WTC11 (cell line): ENCODE data around the gene SMOC2. TPM values are rescaled to one million over a fixed set of nuclear protein-coding genes. Genes with fewer than 3 reads are reported as not detected.
A peak's percentile ranks its signal among the peaks of the same experiment; 100 is the strongest.

Experiments
- ATAC-seq: fragments of 200-7000 bp; cut with Tn5 transposase; 2 replicates; pipeline ENCODE4 v1.10.0; 2021; ENCODE audit warnings: mild to moderate bottlenecking, moderate library complexity
- CTCF ChIA-PET: fragments of 300-600 bp; sonication (Branson Sonifier 250); formaldehyde crosslinking; loops from one replicate; lab custom pipeline; 2021; ENCODE audit warnings: antibody characterized with exemption; lab: Charles Lee
- POLR2A ChIA-PET: fragments of 350-600 bp; sonication (Branson Sonifier 250); formaldehyde crosslinking; loops from one replicate; lab custom pipeline; 2021; ENCODE audit warnings: antibody characterized with exemption; lab: Charles Lee
- DNase-seq: peaks from one replicate; pipeline ENCODE4 v3.0.0; 2021; ENCODE audit warnings: low spot score
- H3K27ac Mint-ChIP-seq: 2 replicates; pipeline ENCODE4 v1.8.0; 2021; ENCODE audit warnings: mixed read lengths
- H3K27me3 Mint-ChIP-seq: 2 replicates; pipeline ENCODE4 v1.8.0; 2021; ENCODE audit warnings: low read depth, mild to moderate bottlenecking, moderate library complexity, mixed read lengths
- H3K36me3 Mint-ChIP-seq: 2 replicates; pipeline ENCODE4 v1.8.0; 2021; ENCODE audit warnings: mixed read lengths
- H3K4me1 Mint-ChIP-seq: 2 replicates; pipeline ENCODE4 v1.8.0; 2022; ENCODE audit warnings: mixed read lengths
- H3K4me3 Mint-ChIP-seq: 2 replicates; pipeline ENCODE4 v1.8.0; 2021; ENCODE audit warnings: mild to moderate bottlenecking, moderate library complexity, mixed read lengths
- H3K9me3 Mint-ChIP-seq: 2 replicates; pipeline ENCODE4 v1.8.0; 2021; ENCODE audit warnings: mixed read lengths
- CREB1 ChIP-seq: sonication (generic); formaldehyde crosslinking; IDR thresholded peaks from 2 replicates; pipeline ENCODE4 v1.8.0; 2023; ENCODE audit warnings: mild to moderate bottlenecking, missing genetic modification reagents
- CREM ChIP-seq: sonication (generic); formaldehyde crosslinking; IDR thresholded peaks from 2 replicates; pipeline ENCODE4 v1.8.1; 2022; ENCODE audit warnings: mild to moderate bottlenecking, missing genetic modification reagents, moderate library complexity
- FOXJ3 ChIP-seq: sonication (generic); formaldehyde crosslinking; IDR thresholded peaks from 2 replicates; pipeline ENCODE4 v1.9.0; 2021; ENCODE audit warnings: missing genetic modification reagents, mild to moderate bottlenecking, borderline replicate concordance
- KAT7 ChIP-seq: sonication (generic); formaldehyde crosslinking; IDR thresholded peaks from 2 replicates; pipeline ENCODE4 v1.8.1; 2023; ENCODE audit warnings: missing genetic modification reagents, mild to moderate bottlenecking, borderline replicate concordance
- MYBL2 ChIP-seq: sonication (generic); formaldehyde crosslinking; IDR thresholded peaks from 2 replicates; pipeline ENCODE4 v1.8.1; 2023; ENCODE audit warnings: mild to moderate bottlenecking, moderate library complexity, missing genetic modification reagents
- NR3C1 ChIP-seq: sonication (generic); formaldehyde crosslinking; conservative IDR thresholded peaks from 2 replicates; pipeline ENCODE4 v1.8.1; 2023; ENCODE audit warnings: low read depth, mild to moderate bottlenecking, missing genetic modification reagents
- RELA ChIP-seq: sonication (generic); formaldehyde crosslinking; IDR thresholded peaks from 2 replicates; pipeline ENCODE4 v1.8.1; 2022; ENCODE audit warnings: missing genetic modification reagents, mild to moderate bottlenecking, borderline replicate concordance
- TEAD1 ChIP-seq: sonication (generic); formaldehyde crosslinking; IDR thresholded peaks from 2 replicates; pipeline ENCODE4 v1.8.0; 2022; ENCODE audit warnings: mild to moderate bottlenecking, missing genetic modification reagents
- TEAD4 ChIP-seq: sonication (generic); formaldehyde crosslinking; IDR thresholded peaks from 2 replicates; pipeline ENCODE4 v1.8.0; 2022; ENCODE audit warnings: mild to moderate bottlenecking, missing genetic modification reagents
- ZNF232 ChIP-seq: sonication (generic); formaldehyde crosslinking; IDR thresholded peaks from 2 replicates; pipeline ENCODE4 v1.8.0; 2022; ENCODE audit warnings: mild to moderate bottlenecking, missing genetic modification reagents
- ZNF263 ChIP-seq: sonication (generic); formaldehyde crosslinking; IDR thresholded peaks from 2 replicates; pipeline ENCODE4 v1.8.1; 2022; ENCODE audit warnings: low read depth, mild to moderate bottlenecking, moderate library complexity, missing genetic modification reagents
- total RNA-seq: library from RNA; stranded (reverse); gene quantifications from 3 replicates; pipeline ENCODE4 v1.2.3, GENCODE V29; 2021
- TF ChIP-seq, protein P1 (sequence below): sonication (generic); formaldehyde crosslinking; IDR thresholded peaks from 2 replicates; pipeline ENCODE4 v1.8.0; 2023; ENCODE audit warnings: missing genetic modification reagents
- TF ChIP-seq, protein P2 (sequence below): sonication (generic); formaldehyde crosslinking; IDR thresholded peaks from 2 replicates; pipeline ENCODE4 v1.8.0; 2022; ENCODE audit warnings: missing genetic modification reagents
- TF ChIP-seq, protein P3 (sequence below): fragments of 250-450 bp; sonication (Bioruptor Pico); IDR thresholded peaks from 2 replicates; pipeline ENCODE4 v1.9.0; 2021; ENCODE audit warnings: mild to moderate bottlenecking, borderline replicate concordance
- TF ChIP-seq, protein P4 (sequence below): fragments of 250-450 bp; sonication (Bioruptor Pico); conservative IDR thresholded peaks from 2 replicates; pipeline ENCODE4 v1.9.0; 2021; ENCODE audit warnings: mild to moderate bottlenecking
- TF ChIP-seq, protein P5 (sequence below): fragments of 200-600 bp; IDR thresholded peaks from 2 replicates; pipeline ENCODE4 v1.8.0; 2022; ENCODE audit warnings: antibody characterized with exemption
- TF ChIP-seq, protein P6 (sequence below): fragments of 250-450 bp; sonication (Bioruptor Pico); IDR thresholded peaks from 2 replicates; pipeline ENCODE4 v1.8.0; 2021; ENCODE audit warnings: mild to moderate bottlenecking
- TF ChIP-seq, protein P7 (sequence below): fragments of 250-450 bp; sonication (Bioruptor Pico); IDR thresholded peaks from 2 replicates; pipeline ENCODE4 v1.9.0; 2021; ENCODE audit warnings: moderate library complexity, mild to moderate bottlenecking, inconsistent platforms, borderline replicate concordance
- TF ChIP-seq, protein P8 (sequence below): sonication (generic); formaldehyde crosslinking; conservative IDR thresholded peaks from 2 replicates; pipeline ENCODE4 v1.8.1; 2022; ENCODE audit warnings: mild to moderate bottlenecking, missing genetic modification reagents

Gene SMOC2
- total RNA-seq, 1 experiment from 2014 or later, result 3.9 TPM

DNA sequence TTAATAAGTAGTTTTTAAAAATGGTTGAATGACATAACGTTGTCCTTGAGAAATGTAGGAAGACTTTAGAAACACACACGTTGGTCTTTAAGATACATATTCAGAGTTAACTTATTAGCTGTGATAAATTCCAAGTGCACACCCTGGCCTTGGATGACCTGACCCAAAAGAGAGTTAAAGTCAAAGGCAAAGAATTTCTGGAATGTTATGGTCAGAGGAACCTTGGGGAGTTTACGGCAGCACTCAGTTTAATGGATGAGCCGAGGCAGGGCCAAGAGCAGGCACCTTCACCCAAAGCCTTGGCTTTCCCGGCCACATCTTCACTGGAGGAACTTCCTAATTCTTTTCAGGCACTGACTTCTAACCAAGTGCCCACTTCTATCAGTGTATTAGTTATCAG lies 200.5 kb downstream of the SMOC2 start:
- CTCF ChIA-PET, result interaction anchor here (1.3 kb wide), 1 partner anchor 271 kb away, joined by 3 read pairs; no protein-coding TSS in a partner anchor
- peak overlapping the region; percentile 52; the same call in 1 of the 2 replicates for H3K27ac Mint-ChIP-seq
- TF ChIP-seq TEAD1 (CRISPR knock-in tag) (no peak), RELA (CRISPR knock-in tag) (no peak), FOXJ3 (CRISPR knock-in tag) (no peak), ZNF263 (CRISPR knock-in tag) (no peak), KAT7 (CRISPR knock-in tag) (no peak), CREB1 (no peak)
- TF ChIP-seq, protein P1, sequence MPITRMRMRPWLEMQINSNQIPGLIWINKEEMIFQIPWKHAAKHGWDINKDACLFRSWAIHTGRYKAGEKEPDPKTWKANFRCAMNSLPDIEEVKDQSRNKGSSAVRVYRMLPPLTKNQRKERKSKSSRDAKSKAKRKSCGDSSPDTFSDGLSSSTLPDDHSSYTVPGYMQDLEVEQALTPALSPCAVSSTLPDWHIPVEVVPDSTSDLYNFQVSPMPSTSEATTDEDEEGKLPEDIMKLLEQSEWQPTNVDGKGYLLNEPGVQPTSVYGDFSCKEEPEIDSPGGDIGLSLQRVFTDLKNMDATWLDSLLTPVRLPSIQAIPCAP, result no peak
- TF ChIP-seq, protein P2, sequence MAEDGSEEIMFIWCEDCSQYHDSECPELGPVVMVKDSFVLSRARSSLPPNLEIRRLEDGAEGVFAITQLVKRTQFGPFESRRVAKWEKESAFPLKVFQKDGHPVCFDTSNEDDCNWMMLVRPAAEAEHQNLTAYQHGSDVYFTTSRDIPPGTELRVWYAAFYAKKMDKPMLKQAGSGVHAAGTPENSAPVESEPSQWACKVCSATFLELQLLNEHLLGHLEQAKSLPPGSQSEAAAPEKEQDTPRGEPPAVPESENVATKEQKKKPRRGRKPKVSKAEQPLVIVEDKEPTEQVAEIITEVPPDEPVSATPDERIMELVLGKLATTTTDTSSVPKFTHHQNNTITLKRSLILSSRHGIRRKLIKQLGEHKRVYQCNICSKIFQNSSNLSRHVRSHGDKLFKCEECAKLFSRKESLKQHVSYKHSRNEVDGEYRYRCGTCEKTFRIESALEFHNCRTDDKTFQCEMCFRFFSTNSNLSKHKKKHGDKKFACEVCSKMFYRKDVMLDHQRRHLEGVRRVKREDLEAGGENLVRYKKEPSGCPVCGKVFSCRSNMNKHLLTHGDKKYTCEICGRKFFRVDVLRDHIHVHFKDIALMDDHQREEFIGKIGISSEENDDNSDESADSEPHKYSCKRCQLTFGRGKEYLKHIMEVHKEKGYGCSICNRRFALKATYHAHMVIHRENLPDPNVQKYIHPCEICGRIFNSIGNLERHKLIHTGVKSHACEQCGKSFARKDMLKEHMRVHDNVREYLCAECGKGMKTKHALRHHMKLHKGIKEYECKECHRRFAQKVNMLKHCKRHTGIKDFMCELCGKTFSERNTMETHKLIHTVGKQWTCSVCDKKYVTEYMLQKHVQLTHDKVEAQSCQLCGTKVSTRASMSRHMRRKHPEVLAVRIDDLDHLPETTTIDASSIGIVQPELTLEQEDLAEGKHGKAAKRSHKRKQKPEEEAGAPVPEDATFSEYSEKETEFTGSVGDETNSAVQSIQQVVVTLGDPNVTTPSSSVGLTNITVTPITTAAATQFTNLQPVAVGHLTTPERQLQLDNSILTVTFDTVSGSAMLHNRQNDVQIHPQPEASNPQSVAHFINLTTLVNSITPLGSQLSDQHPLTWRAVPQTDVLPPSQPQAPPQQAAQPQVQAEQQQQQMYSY (CRISPR knock-in tag), result no peak
- TF ChIP-seq, protein P3, sequence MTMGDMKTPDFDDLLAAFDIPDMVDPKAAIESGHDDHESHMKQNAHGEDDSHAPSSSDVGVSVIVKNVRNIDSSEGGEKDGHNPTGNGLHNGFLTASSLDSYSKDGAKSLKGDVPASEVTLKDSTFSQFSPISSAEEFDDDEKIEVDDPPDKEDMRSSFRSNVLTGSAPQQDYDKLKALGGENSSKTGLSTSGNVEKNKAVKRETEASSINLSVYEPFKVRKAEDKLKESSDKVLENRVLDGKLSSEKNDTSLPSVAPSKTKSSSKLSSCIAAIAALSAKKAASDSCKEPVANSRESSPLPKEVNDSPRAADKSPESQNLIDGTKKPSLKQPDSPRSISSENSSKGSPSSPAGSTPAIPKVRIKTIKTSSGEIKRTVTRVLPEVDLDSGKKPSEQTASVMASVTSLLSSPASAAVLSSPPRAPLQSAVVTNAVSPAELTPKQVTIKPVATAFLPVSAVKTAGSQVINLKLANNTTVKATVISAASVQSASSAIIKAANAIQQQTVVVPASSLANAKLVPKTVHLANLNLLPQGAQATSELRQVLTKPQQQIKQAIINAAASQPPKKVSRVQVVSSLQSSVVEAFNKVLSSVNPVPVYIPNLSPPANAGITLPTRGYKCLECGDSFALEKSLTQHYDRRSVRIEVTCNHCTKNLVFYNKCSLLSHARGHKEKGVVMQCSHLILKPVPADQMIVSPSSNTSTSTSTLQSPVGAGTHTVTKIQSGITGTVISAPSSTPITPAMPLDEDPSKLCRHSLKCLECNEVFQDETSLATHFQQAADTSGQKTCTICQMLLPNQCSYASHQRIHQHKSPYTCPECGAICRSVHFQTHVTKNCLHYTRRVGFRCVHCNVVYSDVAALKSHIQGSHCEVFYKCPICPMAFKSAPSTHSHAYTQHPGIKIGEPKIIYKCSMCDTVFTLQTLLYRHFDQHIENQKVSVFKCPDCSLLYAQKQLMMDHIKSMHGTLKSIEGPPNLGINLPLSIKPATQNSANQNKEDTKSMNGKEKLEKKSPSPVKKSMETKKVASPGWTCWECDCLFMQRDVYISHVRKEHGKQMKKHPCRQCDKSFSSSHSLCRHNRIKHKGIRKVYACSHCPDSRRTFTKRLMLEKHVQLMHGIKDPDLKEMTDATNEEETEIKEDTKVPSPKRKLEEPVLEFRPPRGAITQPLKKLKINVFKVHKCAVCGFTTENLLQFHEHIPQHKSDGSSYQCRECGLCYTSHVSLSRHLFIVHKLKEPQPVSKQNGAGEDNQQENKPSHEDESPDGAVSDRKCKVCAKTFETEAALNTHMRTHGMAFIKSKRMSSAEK (CRISPR knock-in tag), result no peak
- TF ChIP-seq, protein P4, sequence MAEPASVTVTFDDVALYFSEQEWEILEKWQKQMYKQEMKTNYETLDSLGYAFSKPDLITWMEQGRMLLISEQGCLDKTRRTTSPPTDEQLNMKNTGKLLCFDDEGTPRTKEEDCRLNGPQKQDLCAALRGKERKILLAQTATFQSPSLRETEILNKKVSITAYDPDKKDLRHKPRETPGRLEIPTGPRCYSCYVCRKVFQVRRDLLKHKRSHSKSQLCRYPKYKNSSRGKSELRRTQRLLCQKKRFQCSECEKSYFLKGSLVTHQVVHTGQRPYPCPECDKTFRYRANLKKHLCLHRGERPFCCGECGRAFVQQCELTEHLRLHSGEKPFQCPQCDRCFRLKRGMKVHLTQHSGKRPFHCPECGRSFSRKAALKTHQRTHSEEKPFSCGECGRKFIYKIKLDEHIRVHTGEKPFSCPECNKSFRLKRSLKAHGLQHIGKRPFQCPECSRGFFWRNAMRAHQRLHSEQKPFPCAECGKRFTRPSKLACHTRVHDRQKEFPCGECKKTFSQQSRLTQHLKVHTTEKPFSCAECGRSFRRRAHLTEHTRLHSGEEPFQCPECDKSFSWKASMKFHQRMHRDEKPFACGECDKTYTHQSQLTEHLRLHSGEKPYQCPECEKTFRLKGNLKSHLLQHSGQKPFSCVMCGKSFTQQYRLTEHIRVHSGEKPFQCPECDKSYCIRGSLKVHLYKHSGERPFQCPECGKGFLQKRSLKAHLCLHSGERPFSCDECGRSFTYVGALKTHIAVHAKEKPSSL (CRISPR knock-in tag), result no peak
- TF ChIP-seq, protein P5, sequence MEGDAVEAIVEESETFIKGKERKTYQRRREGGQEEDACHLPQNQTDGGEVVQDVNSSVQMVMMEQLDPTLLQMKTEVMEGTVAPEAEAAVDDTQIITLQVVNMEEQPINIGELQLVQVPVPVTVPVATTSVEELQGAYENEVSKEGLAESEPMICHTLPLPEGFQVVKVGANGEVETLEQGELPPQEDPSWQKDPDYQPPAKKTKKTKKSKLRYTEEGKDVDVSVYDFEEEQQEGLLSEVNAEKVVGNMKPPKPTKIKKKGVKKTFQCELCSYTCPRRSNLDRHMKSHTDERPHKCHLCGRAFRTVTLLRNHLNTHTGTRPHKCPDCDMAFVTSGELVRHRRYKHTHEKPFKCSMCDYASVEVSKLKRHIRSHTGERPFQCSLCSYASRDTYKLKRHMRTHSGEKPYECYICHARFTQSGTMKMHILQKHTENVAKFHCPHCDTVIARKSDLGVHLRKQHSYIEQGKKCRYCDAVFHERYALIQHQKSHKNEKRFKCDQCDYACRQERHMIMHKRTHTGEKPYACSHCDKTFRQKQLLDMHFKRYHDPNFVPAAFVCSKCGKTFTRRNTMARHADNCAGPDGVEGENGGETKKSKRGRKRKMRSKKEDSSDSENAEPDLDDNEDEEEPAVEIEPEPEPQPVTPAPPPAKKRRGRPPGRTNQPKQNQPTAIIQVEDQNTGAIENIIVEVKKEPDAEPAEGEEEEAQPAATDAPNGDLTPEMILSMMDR, result no peak
- TF ChIP-seq, all 79 proteins: peak for 0
- H3K27me3 Mint-ChIP-seq, result no peaks in the 10 kb centered on the region; the same call in 1 of the 2 replicates
- DNase-seq (no peak), ATAC-seq (peak; percentile 74)
- H3K4me1 Mint-ChIP-seq, result peaks cover 43% of the 10 kb centered on the region
- H3K9me3 Mint-ChIP-seq, result no peaks in the 10 kb centered on the region
- POLR2A ChIA-PET, result no interaction called here
- no peak overlapping the region for H3K4me3 Mint-ChIP-seq
- no peaks in the 10 kb centered on the region for H3K36me3 Mint-ChIP-seq

DNA sequence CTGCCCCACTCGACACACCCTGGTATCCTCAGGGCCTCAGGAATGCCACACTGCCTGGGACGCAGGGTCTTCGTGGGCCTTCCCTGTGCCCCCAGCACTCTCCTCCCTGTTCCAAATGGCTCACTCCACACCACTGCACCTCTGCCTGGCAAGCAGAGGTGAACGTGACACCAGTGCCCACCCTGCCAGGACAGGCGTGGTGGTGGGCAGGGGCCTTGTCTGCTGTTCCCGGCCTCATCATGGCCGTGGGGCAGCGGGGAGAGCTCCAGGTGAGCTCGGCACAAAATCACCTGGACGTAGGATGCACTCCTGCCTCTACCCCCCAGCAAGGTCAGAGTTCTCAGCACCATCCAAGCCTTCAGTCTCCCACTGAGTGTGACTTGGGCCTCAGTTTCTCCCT lies 202.4 kb downstream of the SMOC2 start:
- Mint-ChIP-seq H3K4me3 (no peak overlapping the region), H3K4me1 (peaks cover 40% of the 10 kb centered on the region), H3K9me3 (no peaks in the 10 kb centered on the region), H3K36me3 (no peaks in the 10 kb centered on the region), H3K27ac (no peak overlapping the region), H3K27me3 (no peaks in the 10 kb centered on the region; the same call in 1 of the 2 replicates)
- ChIA-PET POLR2A (no interaction called here), CTCF (no interaction called here)
- no peak for ATAC-seq
- DNase-seq, result no peak
- TF ChIP-seq MYBL2 (CRISPR knock-in tag), result no peak
- no peak for TF ChIP-seq TEAD4 (CRISPR knock-in tag)
- no peak for TF ChIP-seq NR3C1 (CRISPR knock-in tag)
- no peak for TF ChIP-seq ZNF232
- no peak for TF ChIP-seq CREM (CRISPR knock-in tag)
- TF ChIP-seq, protein P6, sequence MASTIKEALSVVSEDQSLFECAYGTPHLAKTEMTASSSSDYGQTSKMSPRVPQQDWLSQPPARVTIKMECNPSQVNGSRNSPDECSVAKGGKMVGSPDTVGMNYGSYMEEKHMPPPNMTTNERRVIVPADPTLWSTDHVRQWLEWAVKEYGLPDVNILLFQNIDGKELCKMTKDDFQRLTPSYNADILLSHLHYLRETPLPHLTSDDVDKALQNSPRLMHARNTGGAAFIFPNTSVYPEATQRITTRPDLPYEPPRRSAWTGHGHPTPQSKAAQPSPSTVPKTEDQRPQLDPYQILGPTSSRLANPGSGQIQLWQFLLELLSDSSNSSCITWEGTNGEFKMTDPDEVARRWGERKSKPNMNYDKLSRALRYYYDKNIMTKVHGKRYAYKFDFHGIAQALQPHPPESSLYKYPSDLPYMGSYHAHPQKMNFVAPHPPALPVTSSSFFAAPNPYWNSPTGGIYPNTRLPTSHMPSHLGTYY (CRISPR knock-in tag), result no peak
- TF ChIP-seq, protein P7, sequence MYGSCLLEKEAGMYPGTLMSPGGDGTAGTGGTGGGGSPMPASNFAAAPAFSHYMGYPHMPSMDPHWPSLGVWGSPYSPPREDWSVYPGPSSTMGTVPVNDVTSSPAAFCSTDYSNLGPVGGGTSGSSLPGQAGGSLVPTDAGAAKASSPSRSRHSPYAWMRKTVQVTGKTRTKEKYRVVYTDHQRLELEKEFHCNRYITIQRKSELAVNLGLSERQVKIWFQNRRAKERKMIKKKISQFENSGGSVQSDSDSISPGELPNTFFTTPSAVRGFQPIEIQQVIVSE (CRISPR knock-in tag), result no peak
- TF ChIP-seq, protein P8, sequence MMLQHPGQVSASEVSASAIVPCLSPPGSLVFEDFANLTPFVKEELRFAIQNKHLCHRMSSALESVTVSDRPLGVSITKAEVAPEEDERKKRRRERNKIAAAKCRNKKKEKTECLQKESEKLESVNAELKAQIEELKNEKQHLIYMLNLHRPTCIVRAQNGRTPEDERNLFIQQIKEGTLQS (CRISPR knock-in tag), result no peak
- TF ChIP-seq CREB1, result no peak
